ENCODE measurements around the gene PFKFB4.

The PFKFB4 gene

GRCh38 chr3:48584836-48585235, 28.2 kb upstream of the PFKFB4 start:
- no peak for DNase-seq (ENCODE audit: low spot score)

- DNase-seq (ENCODE audit: low spot score): no peak
Observed at GRCh38 chr3:48581621-48582481, 25.2 kb upstream of the PFKFB4 start.

GRCh38 chr3:48576647-48577046, 20.0 kb upstream of the PFKFB4 start:
- DNase-seq (ENCODE audit: low spot score): no peak

GRCh38 chr3:48575366-48575765, 18.8 kb upstream of the PFKFB4 start:
- no peak for DNase-seq (ENCODE audit: low spot score)

- DNase-seq (ENCODE audit: low spot score): no peak
Observed at GRCh38 chr3:48573973-48574585, 17.5 kb upstream of the PFKFB4 start.

GRCh38 chr3:48572517-48572916, 15.9 kb upstream of the PFKFB4 start:
- DNase-seq (ENCODE audit: low spot score): no peak

- no peak for DNase-seq (ENCODE audit: low spot score)
Observed at GRCh38 chr3:48571938-48572337, 15.3 kb upstream of the PFKFB4 start.

GRCh38 chr3:48569808-48570450, 13.3 kb upstream of the PFKFB4 start:
- no peak for DNase-seq (ENCODE audit: low spot score)

- no peak for DNase-seq (ENCODE audit: low spot score)
Observed at GRCh38 chr3:48569400-48569799, 12.8 kb upstream of the PFKFB4 start.

GRCh38 chr3:48568476-48568875, 11.9 kb upstream of the PFKFB4 start:
- DNase-seq (ENCODE audit: low spot score): no peak

- no peak for DNase-seq (ENCODE audit: low spot score)
Observed at GRCh38 chr3:48567500-48567899, 10.9 kb upstream of the PFKFB4 start.

GRCh38 chr3:48567090-48567489, 10.5 kb upstream of the PFKFB4 start:
- no peak for DNase-seq (ENCODE audit: low spot score)

GRCh38 chr3:48566401-48566760, 9.8 kb upstream of the PFKFB4 start:
- no peak for DNase-seq (ENCODE audit: low spot score)

- DNase-seq (ENCODE audit: low spot score): peak; percentile 28
Observed at GRCh38 chr3:48565591-48566400, 9.2 kb upstream of the PFKFB4 start.

- DNase-seq (ENCODE audit: low spot score): no peak
Observed at GRCh38 chr3:48565186-48565585, 8.6 kb upstream of the PFKFB4 start.

- no peak for DNase-seq (ENCODE audit: low spot score)
Observed at GRCh38 chr3:48564667-48565066, 8.1 kb upstream of the PFKFB4 start.

GRCh38 chr3:48564022-48564421, 7.4 kb upstream of the PFKFB4 start:
- DNase-seq (ENCODE audit: low spot score): no peak

- DNase-seq (ENCODE audit: low spot score): no peak
Observed at GRCh38 chr3:48563382-48563918, 6.8 kb upstream of the PFKFB4 start, which contains the start of gene UCN2. TSS of gene UCN2 (minus strand) at chr3:48563781. CDS start at chr3:48563124, 657 bp downstream.

- no peak for DNase-seq (ENCODE audit: low spot score)
Observed at GRCh38 chr3:48562367-48563095, 5.9 kb upstream of the PFKFB4 start.

GRCh38 chr3:48561045-48561736, 4.6 kb upstream of the PFKFB4 start:
- no peak for DNase-seq (ENCODE audit: low spot score)

- DNase-seq (ENCODE audit: low spot score): no peak
Observed at GRCh38 chr3:48560648-48561018, 4.0 kb upstream of the PFKFB4 start.

All from LoVo (cell line).